Left forelimb (tissue), 1 donor: ENCODE results near the gene PLEKHF1.

Source experiments
- DNase-seq: peaks from one replicate; pipeline ENCODE4 v3.0.0-alpha.2; 2018; ENCODE audit warnings: low spot score

Gene PLEKHF1

GRCh38 chr19:29634423-29635130, 30.7 kb upstream of the PLEKHF1 start:
- DNase-seq: no peak

GRCh38 chr19:29635963-29636362, 29.3 kb upstream of the PLEKHF1 start:
- DNase-seq: no peak

- no peak for DNase-seq
These were observed 28.5 kb upstream of the PLEKHF1 start for GRCh38 chr19:29636553-29637360.

GRCh38 chr19:29639086-29639485, 26.2 kb upstream of the PLEKHF1 start:
- no peak for DNase-seq

GRCh38 chr19:29640231-29640630, 25.0 kb upstream of the PLEKHF1 start:
- no peak for DNase-seq

GRCh38 chr19:29641597-29641996, 23.7 kb upstream of the PLEKHF1 start:
- DNase-seq: no peak

GRCh38 chr19:29643361-29643935, 21.8 kb upstream of the PLEKHF1 start:
- DNase-seq: peak; percentile 6

GRCh38 chr19:29644210-29644609, 21.1 kb upstream of the PLEKHF1 start:
- no peak for DNase-seq

GRCh38 chr19:29645491-29645867, 19.8 kb upstream of the PLEKHF1 start:
- DNase-seq: no peak

GRCh38 chr19:29645911-29646310, 19.4 kb upstream of the PLEKHF1 start:
- DNase-seq: no peak

- no peak for DNase-seq
These were observed 14.4 kb upstream of the PLEKHF1 start for GRCh38 chr19:29650772-29651387.

GRCh38 chr19:29651622-29652394, 13.5 kb upstream of the PLEKHF1 start:
- DNase-seq: no peak

- no peak for DNase-seq
These were observed 11.9 kb upstream of the PLEKHF1 start for GRCh38 chr19:29653398-29653797.

GRCh38 chr19:29655648-29656335, 9.5 kb upstream of the PLEKHF1 start:
- no peak for DNase-seq

- no peak for DNase-seq
These were observed 6.9 kb upstream of the PLEKHF1 start for GRCh38 chr19:29658221-29658991.

GRCh38 chr19:29660835-29661234, 4.4 kb upstream of the PLEKHF1 start:
- no peak for DNase-seq

GRCh38 chr19:29662278-29662603, 3.0 kb upstream of the PLEKHF1 start:
- DNase-seq: no peak

GRCh38 chr19:29662604-29663404, 2.5 kb upstream of the PLEKHF1 start:
- DNase-seq: no peak

- no peak for DNase-seq
These were observed 1.2 kb upstream of the PLEKHF1 start for GRCh38 chr19:29663861-29664752.
